AG10803 (cell line): ENCODE measurements around the gene P4HTM.

Experiments
- DNase-seq: peaks from one replicate; pipeline ENCODE4 v3.0.0; 2010; ENCODE audit warnings: low read depth
- H3K4me3 ChIP-seq: 2 replicates; pipeline ENCODE4 v1.5.1; 2011; ENCODE audit warnings: mild to moderate bottlenecking, low read length, control low read depth
- TF ChIP-seq, protein P1 (sequence below): conservative IDR thresholded peaks from 2 replicates; pipeline ENCODE4 v1.5.1; 2011; ENCODE audit warnings: mild to moderate bottlenecking, low read length, control low read depth, inconsistent platforms

The P4HTM gene

DNA sequence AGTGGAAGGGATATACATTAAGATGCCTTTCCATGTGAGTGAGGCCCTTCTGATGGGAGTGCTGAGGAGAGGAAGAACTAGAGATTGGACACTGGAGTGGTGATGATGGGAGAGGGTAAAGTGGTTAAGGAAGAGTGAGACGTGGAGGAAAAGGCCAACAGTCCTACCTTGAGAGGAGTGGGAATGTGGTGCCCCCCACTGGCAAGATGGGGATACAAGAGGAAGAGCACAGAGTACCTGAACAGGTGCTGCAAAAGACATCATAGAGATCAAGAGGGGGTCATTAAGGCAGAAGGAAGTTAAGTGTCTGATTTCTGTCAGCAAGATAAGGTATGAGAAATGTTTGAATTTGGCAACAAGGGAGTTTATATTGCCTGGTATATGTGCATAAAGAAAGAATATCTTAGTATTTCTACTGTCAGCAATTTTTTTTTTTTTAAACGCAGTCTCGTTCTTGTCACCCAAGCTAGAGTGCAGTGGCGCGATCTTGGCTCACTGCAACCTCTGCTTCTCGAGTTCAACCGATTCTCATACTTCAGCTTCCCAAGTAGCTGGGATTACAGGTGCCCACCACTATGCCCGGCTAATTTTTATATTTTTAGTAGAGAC, 37.4 kb upstream of the P4HTM start:
- TF ChIP-seq, protein P1, sequence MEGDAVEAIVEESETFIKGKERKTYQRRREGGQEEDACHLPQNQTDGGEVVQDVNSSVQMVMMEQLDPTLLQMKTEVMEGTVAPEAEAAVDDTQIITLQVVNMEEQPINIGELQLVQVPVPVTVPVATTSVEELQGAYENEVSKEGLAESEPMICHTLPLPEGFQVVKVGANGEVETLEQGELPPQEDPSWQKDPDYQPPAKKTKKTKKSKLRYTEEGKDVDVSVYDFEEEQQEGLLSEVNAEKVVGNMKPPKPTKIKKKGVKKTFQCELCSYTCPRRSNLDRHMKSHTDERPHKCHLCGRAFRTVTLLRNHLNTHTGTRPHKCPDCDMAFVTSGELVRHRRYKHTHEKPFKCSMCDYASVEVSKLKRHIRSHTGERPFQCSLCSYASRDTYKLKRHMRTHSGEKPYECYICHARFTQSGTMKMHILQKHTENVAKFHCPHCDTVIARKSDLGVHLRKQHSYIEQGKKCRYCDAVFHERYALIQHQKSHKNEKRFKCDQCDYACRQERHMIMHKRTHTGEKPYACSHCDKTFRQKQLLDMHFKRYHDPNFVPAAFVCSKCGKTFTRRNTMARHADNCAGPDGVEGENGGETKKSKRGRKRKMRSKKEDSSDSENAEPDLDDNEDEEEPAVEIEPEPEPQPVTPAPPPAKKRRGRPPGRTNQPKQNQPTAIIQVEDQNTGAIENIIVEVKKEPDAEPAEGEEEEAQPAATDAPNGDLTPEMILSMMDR = peak; percentile 33; the same call in 1 of the 2 replicates
- no peak overlapping the region for H3K4me3 ChIP-seq
- no peak for DNase-seq

DNA sequence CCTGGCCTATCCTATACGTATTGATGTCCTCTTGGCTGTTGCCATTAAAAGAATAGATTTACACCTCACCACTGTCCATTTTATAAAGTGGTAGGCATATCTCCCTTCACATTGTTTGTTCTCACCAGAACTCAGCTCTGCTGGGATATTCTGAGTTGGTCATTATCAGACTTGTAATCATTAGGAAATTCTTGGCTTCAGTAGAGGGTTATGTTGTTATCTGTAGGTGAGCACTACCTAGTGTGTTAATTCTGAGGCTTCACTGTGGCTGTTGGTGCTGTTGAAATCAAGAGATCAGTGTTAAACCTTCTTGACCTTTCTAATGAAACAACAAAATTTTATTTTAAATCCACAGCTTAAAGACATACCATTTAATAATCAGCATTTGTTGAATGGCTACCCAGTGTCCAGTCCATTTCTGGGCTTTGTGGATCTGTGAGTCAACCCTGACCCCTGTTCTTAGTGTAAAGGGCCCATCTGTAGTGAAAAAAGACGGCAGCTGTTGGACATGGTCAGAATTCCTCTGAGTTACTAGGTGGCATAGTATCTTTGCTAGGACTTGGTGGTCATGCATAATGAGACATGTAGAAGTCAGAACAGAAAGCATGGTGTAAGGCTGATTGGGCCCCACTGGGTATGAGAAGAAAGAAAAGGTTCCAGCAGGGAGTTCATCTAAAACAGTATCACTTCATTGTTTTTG, 32.9 kb upstream of the P4HTM start:
- TF ChIP-seq, protein P1 = no peak
- DNase-seq = no peak

DNA sequence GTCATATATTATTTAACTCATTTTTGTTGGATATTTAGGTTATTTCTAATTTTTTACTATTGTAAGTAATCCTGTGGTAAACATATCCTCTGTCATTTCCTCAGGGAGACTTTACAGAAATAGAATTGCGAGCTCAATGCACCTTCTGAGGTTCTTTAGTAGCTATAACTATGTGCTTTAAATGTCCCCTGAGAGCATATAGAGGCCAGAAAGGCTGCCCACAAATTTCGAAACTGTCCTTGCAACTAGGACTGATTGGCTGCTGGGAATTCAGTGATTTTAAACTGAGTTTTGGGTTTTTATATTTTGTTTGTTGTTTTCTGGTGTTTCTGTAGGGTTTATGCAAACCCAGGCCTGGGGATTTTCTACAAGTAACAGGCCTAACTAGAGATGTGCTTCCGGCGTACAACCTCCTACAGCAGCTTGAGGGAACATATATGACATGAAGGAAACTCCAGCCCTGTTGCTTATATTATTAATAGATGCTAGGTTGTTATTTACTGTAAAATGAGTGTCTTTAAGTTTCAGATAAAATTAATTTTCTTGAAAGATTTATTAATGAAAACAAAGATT, 29.1 kb upstream of the P4HTM start:
- TF ChIP-seq, protein P1 = no peak
- peak; percentile 29 for DNase-seq
- no peak overlapping the region for H3K4me3 ChIP-seq

More for the DNA sequence above, 32.9 kb upstream of the P4HTM start:
- H3K4me3 ChIP-seq = no peak overlapping the region

DNA sequence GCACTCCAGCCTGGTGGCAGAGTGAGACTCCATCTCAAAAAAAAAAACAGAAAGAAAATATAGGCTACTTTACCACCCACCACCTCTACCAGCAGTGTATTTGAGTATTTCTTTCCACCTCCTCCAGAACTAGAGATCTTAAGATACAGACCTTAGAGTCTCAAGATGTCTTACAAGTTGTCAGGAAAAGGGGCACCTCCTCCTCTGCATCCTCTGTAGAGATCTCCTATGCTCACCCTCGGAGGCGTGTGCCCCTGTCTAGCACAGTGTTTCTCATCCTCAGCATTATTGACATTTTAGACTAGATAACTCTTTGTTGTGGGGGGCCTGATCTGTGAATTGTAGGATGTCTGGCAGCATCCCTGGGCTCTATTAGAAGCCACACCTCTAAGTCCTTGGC, 27.7 kb upstream of the P4HTM start:
- TF ChIP-seq, protein P1 = no peak
- DNase-seq = no peak
- no peak overlapping the region for H3K4me3 ChIP-seq

DNA sequence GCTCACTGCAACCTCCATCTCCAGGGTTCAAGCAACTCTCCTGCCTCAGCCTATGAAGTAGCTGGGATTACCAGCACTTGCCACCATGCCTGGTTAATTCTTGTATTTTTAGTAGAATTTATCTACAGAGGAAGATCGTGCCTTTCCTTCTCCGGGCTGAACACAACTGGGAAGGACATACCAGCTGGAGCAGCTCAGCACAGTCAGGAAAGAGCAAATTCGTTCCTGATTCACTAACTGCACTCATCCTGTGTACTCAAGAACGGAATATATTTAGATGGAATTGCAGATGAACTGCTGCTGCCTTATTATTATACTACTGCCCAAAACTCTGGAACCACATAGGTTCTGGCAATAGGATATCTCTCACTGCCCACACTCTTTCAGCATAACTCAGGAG, 27.1 kb upstream of the P4HTM start:
- TF ChIP-seq, protein P1 = no peak
- no peak overlapping the region for H3K4me3 ChIP-seq
- no peak for DNase-seq

DNA sequence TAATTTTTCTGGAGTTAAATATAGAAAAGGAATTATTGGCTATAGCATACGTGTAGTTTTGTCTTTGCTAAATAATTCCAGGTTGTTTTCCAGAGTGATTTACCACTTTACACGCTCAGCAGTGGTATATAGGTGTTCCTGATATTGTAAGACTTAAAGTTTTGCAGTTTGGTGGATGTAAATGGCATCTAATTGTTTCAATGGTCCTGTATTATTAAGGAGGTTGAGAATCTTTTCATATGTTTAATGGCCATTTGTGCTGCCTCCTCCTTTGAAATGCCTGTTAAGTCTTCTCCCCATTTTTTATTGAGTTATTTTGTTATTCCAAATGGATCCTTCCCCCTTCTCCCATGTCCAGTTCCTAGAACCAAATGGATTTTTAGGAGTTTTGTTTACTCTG, 26.4 kb upstream of the P4HTM start:
- no peak overlapping the region for H3K4me3 ChIP-seq
- TF ChIP-seq, protein P1 = no peak
- DNase-seq = no peak

DNA sequence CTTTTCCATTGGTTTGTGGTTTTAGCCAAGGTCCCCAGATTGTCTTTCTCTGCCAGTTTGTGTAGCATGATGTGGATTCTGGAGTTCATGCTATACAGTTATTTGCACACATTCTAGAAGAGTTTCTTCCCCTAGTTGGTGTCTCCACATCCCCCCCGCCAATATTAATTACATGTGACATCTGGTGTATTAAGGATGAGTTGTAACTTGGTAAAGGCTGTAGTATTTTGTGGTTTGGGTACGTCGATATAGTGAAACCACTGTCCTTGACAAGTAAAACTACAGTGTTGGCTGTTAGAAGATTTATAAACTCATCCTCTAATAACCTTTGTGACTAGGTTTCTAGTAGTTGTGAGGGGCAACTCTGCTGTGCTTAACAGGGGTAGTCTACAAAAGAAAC, 23.7 kb upstream of the P4HTM start:
- no peak for DNase-seq
- TF ChIP-seq, protein P1 = no peak
- no peak overlapping the region for H3K4me3 ChIP-seq
